Measurements from ENCODE around the gene CAPN13. TPM values are rescaled to one million over a fixed set of nuclear protein-coding genes. Genes with fewer than 3 reads are reported as not detected.

CAPN13 gene
- total RNA-seq, 4 donors from 2014 or later, result 0.12 TPM; not detected in 3

- ATAC-seq, result no peak
- H3K4me1 ChIP-seq, result no peaks in the 10 kb centered on the region
- WGBS, 2 donors (ENCODE audit: low coverage in 1 of 2), result 52 to 77% methylated on average over 5 to 11 of the region's 11 CpGs
- H3K27ac ChIP-seq, result no peak overlapping the region
- peaks cover 50% of the 10 kb centered on the region for H3K27me3 ChIP-seq
- H3K36me3 ChIP-seq, result no peaks in the 10 kb centered on the region
- H3K9me3 ChIP-seq, result no peaks in the 10 kb centered on the region
- no peak overlapping the region for H3K4me3 ChIP-seq
- TF ChIP-seq EP300 (IDR thresholded peaks at IDR 0.05), result no peak
- TF ChIP-seq CTCF (IDR thresholded peaks at IDR 0.05), result no peak
- no peak for TF ChIP-seq POLR2AphosphoS5 (IDR thresholded peaks at IDR 0.05)
- TF ChIP-seq POLR2A (IDR thresholded peaks at IDR 0.05), result no peak
Observed at GRCh38 chr2:30770816-30771576, 36.2 kb downstream of the CAPN13 start.

GRCh38 chr2:30769891-30770462 is 37.3 kb downstream of the CAPN13 start:
- WGBS, 2 donors (ENCODE audit: low coverage in 1 of 2), result 76 to 77% methylated on average over 6 of the region's 10 CpGs
- H3K4me3 ChIP-seq, result no peak overlapping the region

GRCh38 chr2:30769481-30769780 is 37.8 kb downstream of the CAPN13 start:
- Histone ChIP-seq H3K27me3 (peaks cover 56% of the 10 kb centered on the region), H3K4me3 (no peak overlapping the region), H3K4me1 (no peaks in the 10 kb centered on the region), H3K36me3 (no peaks in the 10 kb centered on the region), H3K9me3 (no peaks in the 10 kb centered on the region), H3K27ac (no peak overlapping the region)
- ATAC-seq, result no peak
- 56 to 57% methylated on average over 1 of the region's 2 CpGs for WGBS, 2 donors (ENCODE audit: low coverage in 1 of 2)
- TF ChIP-seq EP300 (IDR thresholded peaks at IDR 0.05), result no peak
- no peak for TF ChIP-seq CTCF (IDR thresholded peaks at IDR 0.05)
- no peak for TF ChIP-seq POLR2AphosphoS5 (IDR thresholded peaks at IDR 0.05)
- no peak for TF ChIP-seq POLR2A (IDR thresholded peaks at IDR 0.05)

More at GRCh38 chr2:30769891-30770462, 37.3 kb downstream of the CAPN13 start:
- no peaks in the 10 kb centered on the region for H3K9me3 ChIP-seq
- no peaks in the 10 kb centered on the region for H3K4me1 ChIP-seq
- no peak overlapping the region for H3K27ac ChIP-seq
- TF ChIP-seq POLR2A (IDR thresholded peaks at IDR 0.05) (no peak), CTCF (IDR thresholded peaks at IDR 0.05) (no peak), POLR2AphosphoS5 (IDR thresholded peaks at IDR 0.05) (no peak), EP300 (IDR thresholded peaks at IDR 0.05) (no peak)
- no peak for ATAC-seq
- peaks cover 55% of the 10 kb centered on the region for H3K27me3 ChIP-seq
- H3K36me3 ChIP-seq, result no peaks in the 10 kb centered on the region

- ATAC-seq, result no peak
- Histone ChIP-seq H3K4me3 (no peak overlapping the region), H3K27ac (no peak overlapping the region), H3K27me3 (peaks cover 56% of the 10 kb centered on the region), H3K4me1 (no peaks in the 10 kb centered on the region), H3K36me3 (no peaks in the 10 kb centered on the region), H3K9me3 (no peaks in the 10 kb centered on the region)
- WGBS, 2 donors (ENCODE audit: low coverage in 1 of 2), result 61 to 83% methylated on average over 5 to 6 of the region's 9 CpGs
- TF ChIP-seq POLR2A (IDR thresholded peaks at IDR 0.05) (no peak), CTCF (IDR thresholded peaks at IDR 0.05) (no peak), EP300 (IDR thresholded peaks at IDR 0.05) (no peak), POLR2AphosphoS5 (IDR thresholded peaks at IDR 0.05) (no peak)
Observed at GRCh38 chr2:30768708-30769480, 38.4 kb downstream of the CAPN13 start.
